Hematopoietic multipotent progenitor cell treated with erythropoietin and hydrocortisone succinate and interleukin-3 and kit ligand, for 4 days (in vitro differentiated cells): ENCODE results near the gene CDH4.

Experiments
- DNase-seq: peaks from one replicate; pipeline ENCODE4 v3.0.0-alpha.2; 2015

CDH4 gene

GRCh38 chr20:61683721-61684120 lies 431.7 kb downstream of the CDH4 start:
- no peak for DNase-seq

GRCh38 chr20:61684136-61684535 lies 432.1 kb downstream of the CDH4 start:
- DNase-seq: no peak

- DNase-seq: no peak
Measured at GRCh38 chr20:61684583-61685235, 432.6 kb downstream of the CDH4 start.

GRCh38 chr20:61685462-61685861 lies 433.4 kb downstream of the CDH4 start:
- DNase-seq: no peak

GRCh38 chr20:61686051-61686936 lies 434.2 kb downstream of the CDH4 start:
- no peak for DNase-seq

GRCh38 chr20:61688411-61688810 lies 436.4 kb downstream of the CDH4 start:
- DNase-seq: no peak

GRCh38 chr20:61690150-61690549 lies 438.1 kb downstream of the CDH4 start:
- no peak for DNase-seq

- no peak for DNase-seq
Measured at GRCh38 chr20:61690993-61691838, 439.2 kb downstream of the CDH4 start.

GRCh38 chr20:61691978-61692377 lies 439.9 kb downstream of the CDH4 start:
- no peak for DNase-seq

- no peak for DNase-seq
Measured at GRCh38 chr20:61692479-61692878, 440.4 kb downstream of the CDH4 start.

- DNase-seq: no peak
Measured at GRCh38 chr20:61693055-61693600, 441.1 kb downstream of the CDH4 start.

- no peak for DNase-seq
Measured at GRCh38 chr20:61694682-61695081, 442.6 kb downstream of the CDH4 start.

- no peak for DNase-seq
Measured at GRCh38 chr20:61695741-61696140, 443.7 kb downstream of the CDH4 start.

- no peak for DNase-seq
Measured at GRCh38 chr20:61696181-61696735, 444.2 kb downstream of the CDH4 start.

- no peak for DNase-seq
Measured at GRCh38 chr20:61697666-61698597, 445.9 kb downstream of the CDH4 start.

GRCh38 chr20:61698598-61699494 lies 446.8 kb downstream of the CDH4 start:
- no peak for DNase-seq

- DNase-seq: no peak
Measured at GRCh38 chr20:61699495-61700374, 447.7 kb downstream of the CDH4 start.

GRCh38 chr20:61700595-61701140 lies 448.6 kb downstream of the CDH4 start:
- DNase-seq: no peak

- no peak for DNase-seq
Measured at GRCh38 chr20:61701401-61701800, 449.3 kb downstream of the CDH4 start.
